Endothelial cell of umbilical vein (primary cell): ENCODE results near the gene HSP90AB1. TPM values are rescaled to one million over a fixed set of nuclear protein-coding genes. Genes with fewer than 3 reads are reported as not detected.

Experiments used
- BruUV-seq: library from RNA; stranded (reverse); fragments of 400-500 nt; replicated peaks from 2 replicates; lab custom pipeline; 2021; lab: Mats Ljungman, UMichigan
- CTCF ChIA-PET: fragments of 300-600, 350-600 bp; sonication (Branson Sonifier 250); formaldehyde crosslinking; loops from one replicate; lab custom pipeline; 2021; ENCODE audit warnings: antibody characterized with exemption, inconsistent platforms; lab: Charles Lee
- POLR2A ChIA-PET: fragments of 300-600, 350-600 bp; sonication (Branson Sonifier 250); formaldehyde crosslinking; loops from one replicate; lab custom pipeline; 2021; ENCODE audit warnings: antibody characterized with exemption, inconsistent platforms; lab: Charles Lee
- DNase-seq: peaks from one replicate; pipeline ENCODE4 v3.0.0-alpha.2; 2011; ENCODE audit warnings: low read depth, low spot score
- FAIRE-seq: peaks from 2 replicates; lab custom pipeline; 2011; peaks lifted over from hg19 to GRCh38; lab: Jason Lieb, UNC
- H2AFZ ChIP-seq: 2 replicates; pipeline ENCODE4 v1.6.0; 2012; ENCODE audit warnings: low read depth, low read length, control low read depth, inconsistent platforms
- H3K27ac ChIP-seq: 2 replicates; pipeline ENCODE4 v1.5.1; 2011; ENCODE audit warnings: low read depth, mild to moderate bottlenecking, control low read depth, low read length, moderate library complexity; ENCODE audit not compliant: insufficient read depth
- H3K27me3 ChIP-seq, 2 experiments: 2 replicates each; pipeline versions ENCODE4 v1.6.0 to v1.6.1; 2011; ENCODE audit warnings: low read length in 2 of 2, mixed read lengths in 1 of 2; ENCODE audit not compliant: control insufficient read depth in 2 of 2, insufficient read depth in 2 of 2
- H3K36me3 ChIP-seq, 2 experiments: 2 replicates in 1 of 2; 3 replicates in 1 of 2; pipeline ENCODE4 v1.5.1; 2011; ENCODE audit warnings: low read length in 2 of 2, mild to moderate bottlenecking in 1 of 2, moderate library complexity in 1 of 2; ENCODE audit not compliant: control insufficient read depth in 2 of 2, insufficient read depth in 2 of 2; ENCODE audit errors: extremely low read depth in 1 of 2
- H3K4me1 ChIP-seq: 3 replicates; pipeline ENCODE4 v1.5.1; 2011; ENCODE audit warnings: mild to moderate bottlenecking, low read length; ENCODE audit not compliant: control insufficient read depth, insufficient read depth; ENCODE audit errors: extremely low read depth
- H3K4me2 ChIP-seq: 2 replicates; pipeline ENCODE4 v1.6.1; 2011; ENCODE audit warnings: low read length, control low read depth, mixed read lengths; ENCODE audit not compliant: insufficient read depth
- H3K4me3 ChIP-seq, 3 experiments: fragments of 200-600 bp in 1 of 3; sonication (generic), shearing (Covaris generic) in 1 of 3; replicated peaks in 1 of 3; 2 replicates each; pipeline ENCODE4 v1.5.1; 2011 to 2016; ENCODE audit warnings: control low read depth in 3 of 3, low read length in 3 of 3, mild to moderate bottlenecking in 2 of 3, inconsistent platforms in 1 of 3, low read depth in 1 of 3, moderate library complexity in 1 of 3; ENCODE audit not compliant: insufficient read depth in 1 of 3
- H3K79me2 ChIP-seq: 2 replicates; pipeline ENCODE4 v1.6.0; 2012; ENCODE audit warnings: low read length, inconsistent platforms; ENCODE audit not compliant: control insufficient read depth, insufficient read depth
- H3K9ac ChIP-seq: replicated peaks from 2 replicates; pipeline ENCODE3; 2011; ENCODE audit warnings: low read length, control low read depth; ENCODE audit not compliant: insufficient read depth; ENCODE audit errors: extremely low read depth
- H3K9me1 ChIP-seq: replicated peaks from 3 replicates; pipeline ENCODE4 v1.6.0; 2011; ENCODE audit warnings: mild to moderate bottlenecking, low read length; ENCODE audit not compliant: control insufficient read depth, insufficient read depth; ENCODE audit errors: extremely low read depth
- H3K9me3 ChIP-seq: replicated peaks from 2 replicates; pipeline ENCODE4 v1.5.1; 2012; ENCODE audit warnings: low read length, inconsistent platforms; ENCODE audit not compliant: control insufficient read depth, insufficient read depth
- H4K20me1 ChIP-seq: replicated peaks from 2 replicates; pipeline ENCODE3; 2011; ENCODE audit warnings: mild to moderate bottlenecking, low read length; ENCODE audit not compliant: control insufficient read depth, insufficient read depth; ENCODE audit errors: extremely low read depth
- CTCF ChIP-seq, 2 donors: IDR thresholded peaks; 1 replicate in 1 of 2; 2 replicates in 1 of 2; pipeline ENCODE4 v1.5.1; 2011; ENCODE audit warnings: low read length in 2 of 2, mild to moderate bottlenecking in 2 of 2, moderate library complexity in 2 of 2, control low read depth in 1 of 2, inconsistent platforms in 1 of 2, low read depth in 1 of 2; ENCODE audit not compliant: insufficient read depth in 1 of 2; ENCODE audit errors: extremely low read depth in 1 of 2
- EZH2 ChIP-seq: IDR thresholded peaks from 2 replicates; pipeline ENCODE4 v1.6.1; 2012; ENCODE audit warnings: borderline replicate concordance, low read depth, mild to moderate bottlenecking, moderate library complexity, low read length, inconsistent platforms; ENCODE audit not compliant: severe bottlenecking
- FOS ChIP-seq: IDR thresholded peaks from 2 replicates; pipeline ENCODE4 v1.6.1; 2011; ENCODE audit warnings: mild to moderate bottlenecking, low read length, moderate library complexity, borderline replicate concordance; ENCODE audit not compliant: insufficient read depth
- GATA2 ChIP-seq: IDR thresholded peaks from 2 replicates; pipeline ENCODE4 v1.7.0; 2011; ENCODE audit warnings: low read depth, mild to moderate bottlenecking, moderate library complexity, mixed read lengths, low read length; ENCODE audit not compliant: insufficient read length, insufficient read depth
- JUN ChIP-seq: IDR thresholded peaks from 2 replicates; pipeline ENCODE4 v1.6.1; 2011; ENCODE audit warnings: borderline replicate concordance, low read depth; ENCODE audit not compliant: insufficient read length, insufficient read depth
- MAX ChIP-seq: IDR thresholded peaks from 2 replicates; pipeline ENCODE4 v1.6.1; 2011; ENCODE audit not compliant: insufficient read depth, insufficient read length
- MYC ChIP-seq: IDR thresholded peaks from one replicate; pipeline ENCODE4 v1.6.1; 2011; ENCODE audit warnings: mild to moderate bottlenecking, low read depth, low read length
- POLR2A ChIP-seq: IDR thresholded peaks from 2 replicates; pipeline ENCODE4 v1.6.1; 2012; ENCODE audit warnings: low read depth, mild to moderate bottlenecking, control low read depth, low read length
- POLR2AphosphoS5 ChIP-seq: IDR thresholded peaks from 2 replicates; pipeline ENCODE4 v1.6.1; 2012; ENCODE audit warnings: low read depth, mild to moderate bottlenecking, control low read depth, low read length, moderate library complexity; ENCODE audit not compliant: insufficient read depth
- dilution Hi-C: fragments of 300-500 bp; cut with MboI; formaldehyde crosslinking; loops from one replicate; pipeline ENCODE4 v1.15.0; 2019; ENCODE audit warnings: low sequenced_read_pairs; ENCODE audit not compliant: extremely low pct_ligation_motif_present
- intact Hi-C: fragments of 100-400 bp; cut with micrococcal nuclease; formaldehyde crosslinking; loops from one replicate; pipeline ENCODE4 v1.10.0; 2022
- polyA plus RNA-seq, 4 experiments: library from polyadenylated mRNA; depleted of rRNA in 3 of 4; stranded (reverse) in 3 of 4; unstranded in 1 of 4; fragments of >200 nt; gene quantifications; 2 replicates each; pipeline versions ENCODE4 v1.2.1 to v1.2.3, GENCODE V29; 2011 to 2012; ENCODE audit warnings: missing spikeins in 1 of 4
- total RNA-seq: library from RNA; stranded (reverse); gene quantifications from 2 replicates; pipeline ENCODE4 v1.2.3, GENCODE V29; 2021

The HSP90AB1 gene
- total and polyA plus RNA-seq, 2 donors (not counting 3 experiments of a cell fraction or from before 2014, with no cell fraction given) = 824 to 1,201 TPM

- DNase-seq (no peak), FAIRE-seq (no peak)
- H4K20me1 ChIP-seq = no peaks in the 10 kb centered on the region
- CTCF ChIA-PET = interaction anchor here (0.7 to 1.6 kb wide), 2 partner anchors 14 to 31 kb away, joined by 3 to 4 read pairs; partner anchors contain the start of gene AARS2
- H3K9me1 ChIP-seq = no peaks in the 10 kb centered on the region
- H3K9ac ChIP-seq = no peak overlapping the region
- H3K4me1 ChIP-seq = peaks cover 6% of the 10 kb centered on the region
- peaks cover 30 to 37% of the 10 kb centered on the region in 2 experiments for H3K27me3 ChIP-seq
- no peak overlapping the region for H2AFZ ChIP-seq
- BruUV-seq = no TSS peak
- no peak overlapping the region for H3K27ac ChIP-seq
- H3K36me3 ChIP-seq = peaks cover 13 to 31% of the 10 kb centered on the region in 2 experiments
- intact Hi-C loops (no loop called here), dilution Hi-C loops (no loop called here)
- no peak overlapping the region for H3K4me3 ChIP-seq
- H3K79me2 ChIP-seq = no peaks in the 10 kb centered on the region
- H3K9me3 ChIP-seq = no peaks in the 10 kb centered on the region
- TF ChIP-seq MYC (no peak), POLR2A (no peak), JUN (no peak), POLR2AphosphoS5 (no peak), GATA2 (no peak), EZH2 (no peak), MAX (no peak), CTCF (IDR thresholded peaks at IDR 0.05; ENCODE audit: extremely low read depth in 1 of 2, insufficient read depth in 1 of 2, low read depth in 1 of 2, low read length in 2 of 2) (no peak), FOS (no peak)
- POLR2A ChIA-PET = no interaction called here
- no peak overlapping the region for H3K4me2 ChIP-seq
These were observed 52.0 kb downstream of the HSP90AB1 start for GRCh38 chr6:44298864-44299263.
